Fibroblast of skin of left quadriceps (primary cell): Measurements from ENCODE around the gene CYBA.

Source experiments
- DNase-seq, 2 experiments: peaks; one replicate each; pipeline ENCODE4 v3.0.0-alpha.2; 2013; ENCODE audit warnings: low read depth in 2 of 2

CYBA gene

GRCh38 chr16:88631920-88632586 is 18.8 kb downstream of the CYBA start:
- no peak for DNase-seq

GRCh38 chr16:88631384-88631783 is 19.5 kb downstream of the CYBA start:
- DNase-seq, result no peak

GRCh38 chr16:88630941-88631340 is 19.9 kb downstream of the CYBA start:
- DNase-seq, result no peak

- DNase-seq, result no peak
Measured at GRCh38 chr16:88630433-88630832, 20.4 kb downstream of the CYBA start.

GRCh38 chr16:88629835-88630234 is 21.0 kb downstream of the CYBA start:
- no peak for DNase-seq

GRCh38 chr16:88628512-88628974 is 22.3 kb downstream of the CYBA start:
- no peak for DNase-seq

GRCh38 chr16:88627531-88628411 is 23.1 kb downstream of the CYBA start:
- no peak for DNase-seq

- DNase-seq, result peak in 1 of 2 experiments; percentile 8
Measured at GRCh38 chr16:88626646-88627045, 24.2 kb downstream of the CYBA start.

GRCh38 chr16:88624977-88625576 is 25.8 kb downstream of the CYBA start:
- no peak for DNase-seq

GRCh38 chr16:88624481-88624880 is 26.4 kb downstream of the CYBA start:
- no peak for DNase-seq

- DNase-seq, result no peak
Measured at GRCh38 chr16:88623858-88624257, 27.0 kb downstream of the CYBA start.

GRCh38 chr16:88622866-88623265 is 28.0 kb downstream of the CYBA start:
- DNase-seq, result no peak

GRCh38 chr16:88622125-88622524 is 28.7 kb downstream of the CYBA start:
- DNase-seq, result no peak

- DNase-seq, result no peak
Measured at GRCh38 chr16:88619859-88620815, 30.7 kb downstream of the CYBA start.

- no peak for DNase-seq
Measured at GRCh38 chr16:88618956-88619667, 31.7 kb downstream of the CYBA start.

GRCh38 chr16:88618182-88618955 is 32.5 kb downstream of the CYBA start:
- DNase-seq, result no peak

GRCh38 chr16:88617268-88618031 is 33.4 kb downstream of the CYBA start:
- DNase-seq, result no peak

GRCh38 chr16:88616736-88617135 is 34.1 kb downstream of the CYBA start:
- DNase-seq, result no peak

GRCh38 chr16:88616320-88616719 is 34.5 kb downstream of the CYBA start:
- DNase-seq, result no peak
